HG03378 (cell line): ENCODE measurements around the gene MLN.

Experiments used
- ATAC-seq: cut with Tn5 transposase; IDR thresholded peaks from one replicate; pipeline ENCODE4 v1.9.1; 2021; ENCODE audit warnings: mild to moderate bottlenecking, moderate library complexity; ENCODE audit not compliant: unreplicated experiment

MLN gene

GRCh38 chr6:33803571-33804053 lies at the start of gene MLN:
Gene MLN, minus strand, starts transcription at chr6:33804003. Its CDS starts 2,840 bp downstream, at chr6:33801163.
- ATAC-seq = no peak

GRCh38 chr6:33853026-33853425 lies 49.2 kb upstream of the MLN start:
- no peak for ATAC-seq

GRCh38 chr6:33851959-33852358 lies 48.2 kb upstream of the MLN start:
- no peak for ATAC-seq

- no peak for ATAC-seq
Observed at GRCh38 chr6:33850869-33851541, 47.2 kb upstream of the MLN start.

GRCh38 chr6:33850296-33850695 lies 46.5 kb upstream of the MLN start:
- ATAC-seq = no peak

GRCh38 chr6:33849500-33850075 lies 45.8 kb upstream of the MLN start:
- no peak for ATAC-seq

GRCh38 chr6:33848484-33848883 lies 44.7 kb upstream of the MLN start:
- ATAC-seq = no peak

GRCh38 chr6:33847867-33848266 lies 44.1 kb upstream of the MLN start:
- ATAC-seq = no peak

- no peak for ATAC-seq
Observed at GRCh38 chr6:33847078-33847477, 43.3 kb upstream of the MLN start.

GRCh38 chr6:33846226-33846625 lies 42.4 kb upstream of the MLN start:
- no peak for ATAC-seq

- no peak for ATAC-seq
Observed at GRCh38 chr6:33845031-33845745, 41.4 kb upstream of the MLN start.

GRCh38 chr6:33843131-33844121 lies 39.6 kb upstream of the MLN start:
- ATAC-seq = no peak

- ATAC-seq = no peak
Observed at GRCh38 chr6:33841868-33842267, 38.1 kb upstream of the MLN start.

GRCh38 chr6:33841070-33841469 lies 37.3 kb upstream of the MLN start:
- ATAC-seq = no peak

- no peak for ATAC-seq
Observed at GRCh38 chr6:33840048-33840926, 36.5 kb upstream of the MLN start.

GRCh38 chr6:33839399-33840047 lies 35.7 kb upstream of the MLN start:
- ATAC-seq = no peak

GRCh38 chr6:33838983-33839382 lies 35.2 kb upstream of the MLN start:
- no peak for ATAC-seq

- ATAC-seq = no peak
Observed at GRCh38 chr6:33837971-33838665, 34.3 kb upstream of the MLN start.
